Neural cell (in vitro differentiated cells): ENCODE results near the gene MSI2. TPM values are rescaled to one million over a fixed set of nuclear protein-coding genes. Genes with fewer than 3 reads are reported as not detected.

ENCODE experiments used
- H2AFZ ChIP-seq: fragments of 200-600, 300-800 bp; sonication (generic), shearing (Covaris generic); 2 replicates; pipeline ENCODE4 v1.6.0; 2014; ENCODE audit warnings: low read depth, mild to moderate bottlenecking, antibody characterized with exemption, low read length, moderate library complexity
- H3F3A ChIP-seq: fragments of 200-600 bp; shearing (Covaris generic); 2 replicates; pipeline ENCODE4 v1.6.1; 2016; ENCODE audit warnings: mild to moderate bottlenecking, moderate library complexity, mixed read lengths, antibody characterized with exemption, low read length; ENCODE audit not compliant: insufficient read depth, poor library complexity, severe bottlenecking
- H3K27ac ChIP-seq: fragments of 200-600, 300-800 bp; sonication (generic), shearing (Covaris generic); 2 replicates; pipeline ENCODE4 v1.5.1; 2014; ENCODE audit warnings: mild to moderate bottlenecking, low read length, moderate library complexity
- H3K27me3 ChIP-seq: fragments of 300-800, 200-600 bp; sonication (generic), shearing (Covaris generic); 2 replicates; pipeline ENCODE4 v1.6.0; 2014; ENCODE audit warnings: mild to moderate bottlenecking, low read depth, low read length, moderate library complexity; ENCODE audit not compliant: insufficient read depth
- H3K36me3 ChIP-seq: fragments of 300-800, 200-600 bp; sonication (generic), shearing (Covaris generic); 2 replicates; pipeline ENCODE4 v1.5.1; 2014; ENCODE audit warnings: mild to moderate bottlenecking, antibody characterized with exemption, low read length, moderate library complexity; ENCODE audit not compliant: insufficient read depth
- H3K4me2 ChIP-seq: fragments of 300-800, 200-600 bp; sonication (generic), shearing (Covaris generic); 2 replicates; pipeline ENCODE4 v1.6.0; 2014; ENCODE audit warnings: mild to moderate bottlenecking, low read length
- H3K4me3 ChIP-seq: fragments of 300-800, 200-600 bp; sonication (generic), shearing (Covaris generic); 2 replicates; pipeline ENCODE4 v1.5.1; 2014; ENCODE audit warnings: mild to moderate bottlenecking, low read length, moderate library complexity
- H3K79me2 ChIP-seq: fragments of 200-600 bp; shearing (Covaris generic); replicated peaks from 2 replicates; pipeline ENCODE4 v1.6.0; 2014; ENCODE audit warnings: mild to moderate bottlenecking, low read length, moderate library complexity; ENCODE audit not compliant: insufficient read depth
- H3K9ac ChIP-seq: fragments of 300-800, 200-600 bp; sonication (generic), shearing (Covaris generic); 2 replicates; pipeline ENCODE4 v1.6.1; 2016; ENCODE audit warnings: mild to moderate bottlenecking, low read length, mixed read lengths
- H3K9me2 ChIP-seq: fragments of 200-600 bp; shearing (Covaris generic); 2 replicates; pipeline ENCODE4 v1.6.1; 2016; ENCODE audit warnings: mild to moderate bottlenecking, low read length, mixed read lengths; ENCODE audit not compliant: insufficient read depth
- H3K9me3 ChIP-seq: fragments of 200-600, 300-800 bp; sonication (generic), shearing (Covaris generic); 2 replicates; pipeline ENCODE4 v1.6.1; 2016; ENCODE audit warnings: mild to moderate bottlenecking, mixed run types, low read length, moderate library complexity, mixed read lengths
- H4K20me1 ChIP-seq: fragments of 200-600 bp; shearing (Covaris generic); 2 replicates; pipeline ENCODE4 v1.6.1; 2016; ENCODE audit warnings: mild to moderate bottlenecking, mixed run types; ENCODE audit not compliant: insufficient read depth
- CTCF ChIP-seq: fragments of 450-650 bp; IDR thresholded peaks from 2 replicates; pipeline ENCODE4 v1.5.1; 2014; ENCODE audit warnings: antibody characterized with exemption, mild to moderate bottlenecking, moderate library complexity; ENCODE audit not compliant: poor library complexity, severe bottlenecking
- EP300 ChIP-seq: fragments of 450-650 bp; conservative IDR thresholded peaks from 2 replicates; pipeline ENCODE4 v1.6.1; 2014; ENCODE audit warnings: antibody characterized with exemption, mild to moderate bottlenecking, moderate library complexity; ENCODE audit not compliant: poor library complexity, severe bottlenecking
- EZH2 ChIP-seq: fragments of 200-600, 300-800 bp; shearing (Covaris generic), sonication (generic); IDR thresholded peaks from 2 replicates; pipeline ENCODE4 v1.6.1; 2014; ENCODE audit warnings: antibody characterized with exemption, low read length, borderline replicate concordance, mild to moderate bottlenecking; ENCODE audit not compliant: insufficient read depth, poor library complexity, severe bottlenecking
- MXI1 ChIP-seq: fragments of 450-650 bp; conservative IDR thresholded peaks from 2 replicates; pipeline ENCODE4 v1.6.1; 2014; ENCODE audit warnings: antibody characterized with exemption, mild to moderate bottlenecking; ENCODE audit not compliant: poor library complexity, severe bottlenecking
- POLR2AphosphoS5 ChIP-seq: IDR thresholded peaks from 2 replicates; pipeline ENCODE4 v1.6.1; 2012
- RAD21 ChIP-seq: fragments of 450-650 bp; conservative IDR thresholded peaks from 2 replicates; pipeline ENCODE4 v1.6.1; 2014; ENCODE audit warnings: antibody characterized with exemption, mild to moderate bottlenecking, moderate library complexity
- REST ChIP-seq: IDR thresholded peaks from 2 replicates; pipeline ENCODE4 v1.6.1; 2012; ENCODE audit warnings: borderline replicate concordance
- SMC3 ChIP-seq: fragments of 450-650 bp; conservative IDR thresholded peaks from 2 replicates; pipeline ENCODE4 v1.6.1; 2014; ENCODE audit warnings: antibody characterized with exemption, mild to moderate bottlenecking, moderate library complexity; ENCODE audit not compliant: poor library complexity
- TAF1 ChIP-seq: IDR thresholded peaks from 2 replicates; pipeline ENCODE4 v1.6.1; 2012; ENCODE audit warnings: low read depth
- polyA plus RNA-seq: library from polyadenylated mRNA; depleted of rRNA; stranded (reverse); fragments of >200 nt; gene quantifications from 2 replicates; pipeline ENCODE4 v1.2.3, GENCODE V29; 2014

The MSI2 gene
- polyA plus RNA-seq, 1 donor from 2014 or later: 61.4 TPM

GRCh38 chr17:57493625-57494024, 237.3 kb downstream of the MSI2 start (continued):
- TF ChIP-seq EP300: no peak
- no peak for TF ChIP-seq TAF1
- no peak for TF ChIP-seq SMC3

- H3K79me2 ChIP-seq: peaks cover 41% of the 10 kb centered on the region
- H3K27ac ChIP-seq: no peak overlapping the region
- no peaks in the 10 kb centered on the region for H3K9me3 ChIP-seq
- no peaks in the 10 kb centered on the region for H3K36me3 ChIP-seq
- H3K9me2 ChIP-seq: no peaks in the 10 kb centered on the region
- no peak for TF ChIP-seq CTCF
- no peak overlapping the region for H2AFZ ChIP-seq
- no peak overlapping the region for H3K9ac ChIP-seq
- no peaks in the 10 kb centered on the region for H3K27me3 ChIP-seq
- no peak overlapping the region for H3K4me2 ChIP-seq
- peaks cover 3% of the 10 kb centered on the region for H4K20me1 ChIP-seq
- H3K4me3 ChIP-seq: no peak overlapping the region
- no peaks in the 10 kb centered on the region for H3F3A ChIP-seq
Observed at GRCh38 chr17:57494443-57494842, 238.1 kb downstream of the MSI2 start.

- no peaks in the 10 kb centered on the region for H3K27me3 ChIP-seq
- H3K4me2 ChIP-seq: no peak overlapping the region
- peaks cover 3% of the 10 kb centered on the region for H4K20me1 ChIP-seq
- H3K27ac ChIP-seq: no peak overlapping the region
- H3K79me2 ChIP-seq: peaks cover 48% of the 10 kb centered on the region
- no peak overlapping the region for H2AFZ ChIP-seq
- no peak overlapping the region for H3K4me3 ChIP-seq
- no peaks in the 10 kb centered on the region for H3K9me2 ChIP-seq
- TF ChIP-seq MXI1 (no peak), POLR2AphosphoS5 (peak; percentile 77)
- H3F3A ChIP-seq: no peaks in the 10 kb centered on the region
- no peaks in the 10 kb centered on the region for H3K36me3 ChIP-seq
- H3K9ac ChIP-seq: no peak overlapping the region
- H3K9me3 ChIP-seq: no peaks in the 10 kb centered on the region
Observed at GRCh38 chr17:57495771-57496170, 239.4 kb downstream of the MSI2 start.

- Histone ChIP-seq H3K4me2 (no peak overlapping the region), H3K27ac (no peak overlapping the region), H3K4me3 (no peak overlapping the region), H3K9me3 (no peaks in the 10 kb centered on the region), H4K20me1 (no peaks in the 10 kb centered on the region), H3K36me3 (no peaks in the 10 kb centered on the region), H3K27me3 (no peaks in the 10 kb centered on the region), H3K9me2 (no peaks in the 10 kb centered on the region), H3K79me2 (peaks cover 51% of the 10 kb centered on the region), H3F3A (no peaks in the 10 kb centered on the region), H3K9ac (no peak overlapping the region), H2AFZ (no peak overlapping the region)
- TF ChIP-seq SMC3: no peak
- TF ChIP-seq MXI1: no peak
Observed at GRCh38 chr17:57496382-57496781, 240.1 kb downstream of the MSI2 start.

- Histone ChIP-seq H3K9me2 (no peaks in the 10 kb centered on the region), H3K4me3 (no peak overlapping the region), H3K4me2 (no peak overlapping the region), H2AFZ (no peak overlapping the region), H3K9ac (no peak overlapping the region), H3K36me3 (no peaks in the 10 kb centered on the region), H3F3A (no peaks in the 10 kb centered on the region), H4K20me1 (no peaks in the 10 kb centered on the region), H3K27ac (no peak overlapping the region), H3K27me3 (no peaks in the 10 kb centered on the region), H3K9me3 (no peaks in the 10 kb centered on the region), H3K79me2 (peaks cover 60% of the 10 kb centered on the region)
- TF ChIP-seq EP300 (no peak), SMC3 (no peak), TAF1 (no peak), CTCF (no peak), MXI1 (no peak), RAD21 (no peak), EZH2 (no peak), POLR2AphosphoS5 (no peak), REST (no peak)
Observed at GRCh38 chr17:57498443-57498842, 242.1 kb downstream of the MSI2 start.
